Small intestine (tissue), 7 donors: Measurements from ENCODE around the gene POLDIP3. TPM values are rescaled to one million over a fixed set of nuclear protein-coding genes. Genes with fewer than 3 reads are reported as not detected.
"Not testable (repeated sequence)": the region's sequence is repeated elsewhere in the genome, so short reads cannot be mapped to it uniquely, and the experiment has no call there.

Experiments used
- DNase-seq, 2 donors: peaks; one replicate each; pipeline versions ENCODE4 v3.0.0 to v3.0.0-alpha.2; 2013
- FAIRE-seq: peaks from 2 replicates; lab custom pipeline; 2012; peaks lifted over from hg19 to GRCh38; lab: Jason Lieb, UNC
- H3K27ac ChIP-seq, 3 donors: one replicate each; pipeline ENCODE4 v1.5.1; 2013; ENCODE audit warnings: low read length in 2 of 3, mild to moderate bottlenecking in 2 of 3, control low read depth in 1 of 3, inconsistent platforms in 1 of 3, low read depth in 1 of 3, moderate library complexity in 1 of 3
- H3K27me3 ChIP-seq, 3 donors: one replicate each; pipeline ENCODE4 v1.6.1; 2013; ENCODE audit warnings: low read length in 3 of 3, inconsistent platforms in 1 of 3; ENCODE audit not compliant: control insufficient read depth in 3 of 3, insufficient read depth in 3 of 3
- H3K36me3 ChIP-seq, 3 donors: one replicate each; pipeline ENCODE4 v1.6.1; 2013; ENCODE audit warnings: low read length in 3 of 3, inconsistent platforms in 1 of 3, low read depth in 1 of 3, mild to moderate bottlenecking in 1 of 3, moderate library complexity in 1 of 3; ENCODE audit not compliant: control insufficient read depth in 3 of 3, insufficient read depth in 2 of 3
- H3K4me1 ChIP-seq, 3 donors: one replicate each; pipeline ENCODE4 v1.6.1; 2013; ENCODE audit warnings: low read length in 2 of 3, inconsistent platforms in 1 of 3, low read depth in 1 of 3, mild to moderate bottlenecking in 1 of 3, moderate library complexity in 1 of 3; ENCODE audit not compliant: control insufficient read depth in 3 of 3, insufficient read depth in 2 of 3
- H3K4me3 ChIP-seq, 3 donors: one replicate each; pipeline ENCODE4 v1.5.1; 2013; ENCODE audit warnings: low read length in 3 of 3, control low read depth in 1 of 3, inconsistent platforms in 1 of 3, low read depth in 1 of 3, mild to moderate bottlenecking in 1 of 3, moderate library complexity in 1 of 3
- H3K9me3 ChIP-seq, 2 donors: one replicate each; pipeline ENCODE4 v1.6.1; 2013; ENCODE audit warnings: low read depth in 1 of 2, low read length in 1 of 2; ENCODE audit not compliant: control insufficient read depth in 2 of 2, insufficient read depth in 1 of 2
- WGBS, 3 donors: extraction: QIAGEN DNeasy Blood & Tissue Kit; methylation state at CpG; one replicate each; pipeline ENCODE4 v1.1.7; 2013; 5-methylcytosine and 5-hydroxymethylcytosine counted together
- polyA plus RNA-seq, 4 donors: library from polyadenylated mRNA; stranded (reverse) in 3 of 4; unstranded in 1 of 4; fragments of 200-250 nt in 3 of 4; fragments of 120-200 nt in 1 of 4; gene quantifications; one replicate each; pipeline versions ENCODE4 v1.2.1 to v1.2.3, GENCODE V29; 2013
- donor health status: healthy with polysubstance abuse.
- donor health status: control.
- donor health status: control.
- donor health status: Bipolar disorder and iron deficiency.
- donor health status: healthy.

The POLDIP3 gene
- polyA plus RNA-seq, 4 donors, result 23.5 to 58.6 (median 32.4) TPM

DNA sequence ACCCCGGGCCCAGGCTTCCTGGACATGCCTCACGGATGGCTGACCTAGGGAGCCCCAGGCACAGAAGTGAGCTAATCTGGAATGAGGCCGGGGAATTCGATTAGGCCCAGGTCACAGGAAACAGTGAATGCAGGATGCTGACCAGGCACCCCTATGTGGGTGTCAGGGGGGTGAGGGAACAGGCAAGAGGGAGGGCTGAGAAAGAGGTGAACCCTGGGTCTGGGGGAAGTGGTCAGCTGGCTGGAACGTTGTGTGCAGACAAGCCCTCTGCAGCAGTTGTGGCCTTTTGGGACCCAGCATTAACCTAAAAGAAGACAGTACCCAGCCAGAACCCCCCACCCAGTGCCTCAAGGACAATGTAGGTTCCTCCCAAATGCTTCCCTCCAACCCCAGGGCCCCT lies 52.8 kb downstream of the POLDIP3 start:
- 65 to 75% (median 67%) methylated on average over 5 of the region's 5 CpGs for WGBS, 3 donors

DNA sequence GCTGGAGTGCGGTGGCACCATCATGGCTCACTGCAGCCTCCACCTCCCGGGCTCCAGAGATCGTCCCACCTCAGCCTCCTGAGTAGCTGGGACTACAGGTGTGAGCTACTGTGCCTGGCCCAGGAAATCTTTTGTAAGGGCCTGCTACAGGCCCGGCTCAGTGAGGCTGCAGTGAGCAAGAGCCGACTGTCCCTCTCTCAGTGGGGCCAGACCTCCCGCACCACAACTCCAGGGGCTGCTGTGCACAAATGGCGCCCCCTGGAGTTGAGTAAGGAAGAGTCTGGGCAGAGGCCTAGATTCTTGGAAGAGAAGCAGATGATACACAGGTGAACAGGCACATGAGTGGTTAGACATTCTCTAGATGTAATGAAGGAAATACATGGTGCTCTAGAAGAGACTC lies 53.9 kb downstream of the POLDIP3 start:
- no peak overlapping the region for H3K27ac ChIP-seq
- FAIRE-seq (no peak), DNase-seq (peak in 1 of 2 donors; percentile 31)
- peaks cover 0 to under 1% (median 0%) of the 10 kb centered on the region in 3 donors for H3K36me3 ChIP-seq
- WGBS, 3 donors, result 66 to 73% (median 72%) methylated on average over 7 of the region's 7 CpGs
- H3K27me3 ChIP-seq, result no peaks in the 10 kb centered on the region
- H3K9me3 ChIP-seq, result no peaks in the 10 kb centered on the region
- H3K4me1 ChIP-seq, result peaks cover 0 to 8% (median 0%) of the 10 kb centered on the region in 3 donors
- H3K4me3 ChIP-seq, result no peak overlapping the region

More for the DNA sequence above, 52.8 kb downstream of the POLDIP3 start:
- Histone ChIP-seq H3K27ac (no peak overlapping the region), H3K4me1 (peaks cover 0 to 8% (median 0%) of the 10 kb centered on the region in 3 donors), H3K9me3 (no peaks in the 10 kb centered on the region), H3K36me3 (peaks cover 0 to 5% (median 0%) of the 10 kb centered on the region in 3 donors), H3K27me3 (no peaks in the 10 kb centered on the region), H3K4me3 (no peak overlapping the region)
- FAIRE-seq (no peak), DNase-seq (no peak)

DNA sequence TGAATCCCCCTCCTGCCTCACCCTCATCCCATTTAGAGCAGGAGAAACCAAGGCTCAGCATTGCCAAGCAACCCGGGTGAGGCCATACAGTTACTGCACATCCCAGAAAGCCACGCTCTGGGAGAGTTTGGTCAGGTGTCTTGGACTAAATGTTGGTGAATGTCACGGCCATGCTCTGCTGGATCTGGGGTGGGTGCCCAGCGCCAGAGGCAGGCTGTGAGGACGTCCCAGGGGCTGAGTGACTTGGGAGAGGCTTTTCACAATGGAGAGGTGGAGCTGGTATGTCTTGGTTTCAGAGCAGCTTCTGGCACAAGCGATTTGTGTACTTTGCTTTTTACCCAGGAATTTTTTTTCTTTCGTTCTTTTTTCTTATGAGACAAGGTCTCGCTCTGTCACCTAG lies 54.3 kb downstream of the POLDIP3 start:
- DNase-seq, result no peak
- FAIRE-seq, result no peak
- H3K27me3 ChIP-seq, result no peaks in the 10 kb centered on the region
- no peak overlapping the region for H3K27ac ChIP-seq
- no peaks in the 10 kb centered on the region for H3K36me3 ChIP-seq
- 74 to 87% (median 78%) methylated on average over 8 of the region's 8 CpGs for WGBS, 3 donors
- peaks cover 0 to 8% (median 0%) of the 10 kb centered on the region in 3 donors for H3K4me1 ChIP-seq
- no peaks in the 10 kb centered on the region for H3K9me3 ChIP-seq
- H3K4me3 ChIP-seq, result no peak overlapping the region

DNA sequence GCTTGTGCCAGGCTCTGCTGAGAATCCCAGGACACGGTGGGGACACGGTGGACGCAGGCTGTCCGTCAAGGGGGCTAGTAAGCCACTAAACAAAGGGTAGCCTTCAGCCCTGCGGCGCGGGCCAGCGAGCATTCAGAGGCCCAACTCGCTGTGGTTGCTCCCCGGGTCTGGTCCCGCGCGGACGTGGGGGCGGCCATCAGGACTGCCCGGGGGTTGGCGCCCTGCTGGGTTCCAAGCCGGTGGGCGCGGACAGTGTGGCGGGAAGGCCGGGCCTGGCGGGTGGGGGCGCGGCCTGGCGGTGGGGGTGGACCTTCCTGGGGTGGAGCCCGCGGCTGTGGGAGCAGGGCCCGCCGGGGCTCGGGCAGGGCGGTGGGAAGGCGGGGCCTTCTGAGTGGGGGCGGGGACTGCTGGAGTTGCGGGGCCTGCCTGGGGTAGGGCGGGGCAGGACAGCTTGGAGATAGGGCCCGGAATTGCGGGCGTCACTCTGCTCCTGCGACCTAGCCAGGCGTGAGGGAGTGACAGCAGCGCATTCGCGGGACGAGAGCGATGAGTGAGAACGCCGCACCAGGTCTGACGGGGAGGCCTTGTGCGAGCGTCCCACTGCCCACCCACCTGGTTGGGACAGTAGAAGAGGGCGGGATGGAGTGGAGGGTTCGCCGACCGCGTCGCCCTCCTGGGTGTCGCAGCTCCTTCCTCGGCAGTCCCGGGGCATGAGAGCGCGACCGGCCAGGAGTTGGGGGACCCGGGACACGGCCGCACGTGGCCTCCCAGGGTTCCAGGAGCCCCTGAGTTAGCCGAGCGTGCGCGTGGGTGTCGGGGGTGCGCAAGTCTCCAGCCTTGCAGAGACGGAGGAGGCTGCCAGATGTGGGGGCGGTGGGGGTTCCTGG lies 61.0 kb downstream of the POLDIP3 start, which contains the start of gene SERHL2:
SERHL2 (plus strand) TSS at position 482 of the 887 bp plus-strand sequence; CDS start at position 547, 65 bp downstream.
- Histone ChIP-seq H3K4me3 (peak within 1 kb of the TSS; percentile 36 to 64 (median 44)), H3K27me3 (peaks cover 0 to 13% (median 0%) of the 10 kb centered on the region in 3 donors), H3K4me1 (peaks cover 0 to 7% (median 3%) of the 10 kb centered on the region in 3 donors), H3K36me3 (no peaks in the 10 kb centered on the region), H3K9me3 (peaks cover 0 to 16% of the 10 kb centered on the region in 2 donors), H3K27ac (peak within 1 kb of the TSS in 1 of 3 donors; percentile 32)
- FAIRE-seq (no peak), DNase-seq (peak; percentile 86 to 95)
- 1 to 2% (median 2%) methylated on average over 41 to 75 of the region's 75 CpGs for WGBS, 3 donors

DNA sequence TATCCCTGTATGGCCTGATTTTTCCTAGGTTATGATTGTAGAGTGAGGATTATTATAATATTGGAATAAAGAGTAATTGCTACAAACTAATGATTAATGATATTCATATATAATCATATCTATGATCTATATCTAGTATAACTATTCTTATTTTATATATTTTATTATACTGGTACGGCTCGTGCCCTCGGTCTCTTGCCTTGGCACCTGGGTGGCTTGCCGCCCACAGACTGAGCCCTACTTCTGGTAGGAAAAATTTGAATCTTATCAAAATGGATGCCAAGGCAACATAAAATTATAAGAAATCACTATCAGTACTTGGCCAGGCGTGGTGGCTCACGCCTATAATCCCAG lies 62.4 kb downstream of the POLDIP3 start:
- not testable (repeated sequence) for H3K4me3 ChIP-seq, H3K4me1 ChIP-seq, FAIRE-seq, H3K36me3 ChIP-seq, H3K27ac ChIP-seq, DNase-seq
- 77 to 89% (median 88%) methylated on average over 6 of the region's 6 CpGs for WGBS, 3 donors
- peaks cover 0 to 16% of the 10 kb centered on the region in 2 donors for H3K9me3 ChIP-seq
- H3K27me3 ChIP-seq, result peaks cover 0 to 16% (median 0%) of the 10 kb centered on the region in 3 donors

DNA sequence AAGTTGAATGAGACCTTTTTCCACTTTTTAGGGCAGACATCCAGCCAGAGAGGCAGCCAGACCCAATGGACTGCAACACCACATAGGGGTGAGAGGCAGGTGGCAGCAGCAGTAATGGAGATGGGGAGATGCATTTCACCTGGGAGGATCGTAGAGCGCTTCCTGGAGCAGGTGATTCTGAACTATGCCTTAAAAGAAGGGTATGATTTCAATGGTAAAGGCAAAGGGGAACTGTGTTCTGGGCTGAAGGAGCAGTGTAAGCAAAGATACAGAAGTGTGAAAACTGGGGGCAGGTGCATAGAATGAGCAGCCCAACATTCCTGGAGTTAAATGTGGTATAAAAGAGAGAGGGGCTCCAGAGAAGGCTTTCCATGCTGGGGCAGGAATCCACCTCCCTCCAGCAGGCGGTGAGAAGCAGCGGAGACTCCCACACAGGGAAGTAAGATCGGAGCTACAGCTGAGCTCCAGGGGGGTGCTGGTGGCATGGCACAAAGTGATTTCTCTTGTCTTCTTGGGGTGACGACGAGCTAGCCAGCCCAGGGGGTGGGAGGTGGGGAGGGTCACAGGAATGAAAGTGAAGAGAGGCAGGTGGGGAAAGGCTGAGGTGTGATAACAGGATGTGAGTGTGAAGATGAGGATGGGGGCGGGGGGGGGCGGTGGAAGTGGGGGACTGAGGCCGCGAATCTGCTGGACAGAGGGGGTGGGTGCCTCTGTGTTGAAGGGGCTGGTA lies 65.2 kb downstream of the POLDIP3 start:
- Histone ChIP-seq H3K4me3 (no peak overlapping the region), H3K9me3 (peaks cover 0 to 16% of the 10 kb centered on the region in 2 donors), H3K4me1 (peaks cover 0 to 7% (median 3%) of the 10 kb centered on the region in 3 donors), H3K27ac (no peak overlapping the region), H3K27me3 (peaks cover 0 to 16% (median 0%) of the 10 kb centered on the region in 3 donors), H3K36me3 (no peaks in the 10 kb centered on the region)
- 73 to 91% (median 83%) methylated on average over 6 to 11 of the region's 11 CpGs for WGBS, 3 donors
- FAIRE-seq, result no peak
- DNase-seq, result no peak

DNA sequence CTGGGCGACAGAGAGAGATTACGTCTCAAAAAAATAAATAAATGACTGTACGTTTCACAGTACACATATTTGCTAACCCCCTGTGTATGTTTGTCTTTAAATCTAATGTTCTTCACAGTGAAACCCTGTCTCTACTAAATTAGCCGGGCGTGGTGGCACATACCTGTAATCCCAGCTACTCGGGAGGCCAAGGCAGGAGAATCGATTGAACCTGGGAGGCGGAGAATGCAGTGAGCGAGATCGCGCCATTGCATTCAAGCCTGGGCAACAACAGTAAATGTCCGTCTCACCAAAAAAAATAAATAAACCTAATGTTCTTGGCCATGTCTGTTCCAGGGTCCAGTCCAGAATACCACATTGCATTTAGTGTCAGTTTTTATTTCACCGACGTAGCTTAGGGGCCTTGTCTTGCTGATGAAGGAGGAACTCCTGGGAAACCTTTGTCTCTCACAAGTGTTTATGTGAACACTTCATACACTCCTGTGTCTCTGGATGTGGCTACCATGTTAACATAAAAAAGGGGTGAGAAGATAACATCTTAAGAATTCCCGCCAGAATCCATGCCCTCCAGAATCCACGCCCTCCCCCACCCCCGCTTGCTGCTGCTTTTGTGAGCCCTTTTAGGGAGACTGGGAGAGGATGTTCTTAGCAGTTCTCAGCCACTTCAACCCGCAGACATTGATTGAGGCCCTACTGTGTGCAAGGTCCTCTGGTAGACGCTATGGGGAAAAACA lies 65.9 kb downstream of the POLDIP3 start:
- whole genome bisulfite sequencing, 3 donors, result 81 to 83% (median 81%) methylated on average over 19 of the region's 19 CpGs
- H3K36me3 ChIP-seq, result no peaks in the 10 kb centered on the region
- peaks cover 0 to 3% (median under 1%) of the 10 kb centered on the region in 3 donors for H3K4me1 ChIP-seq
- FAIRE-seq, result no peak
- peaks cover 0 to 16% of the 10 kb centered on the region in 2 donors for H3K9me3 ChIP-seq
- DNase-seq, result no peak
- no peak overlapping the region for H3K4me3 ChIP-seq
- peaks cover 0 to 16% (median 0%) of the 10 kb centered on the region in 3 donors for H3K27me3 ChIP-seq
- no peak overlapping the region for H3K27ac ChIP-seq
